SU-DHL-6 (cell line): ENCODE measurements around the gene GPRASP3.

ENCODE experiments used
- CTCF ChIP-seq: fragments of 200-600 bp; sonication (generic); IDR thresholded peaks from one replicate; pipeline ENCODE4 v1.5.1; 2017; ENCODE audit warnings: antibody characterized with exemption, mild to moderate bottlenecking, low read length, moderate library complexity; ENCODE audit not compliant: insufficient read depth, poor library complexity, severe bottlenecking
- EZH2phosphoT487 ChIP-seq: fragments of 200-600 bp; sonication (generic), shearing (Covaris generic); conservative IDR thresholded peaks from 2 replicates; pipeline ENCODE4 v1.6.1; 2018; ENCODE audit warnings: mild to moderate bottlenecking, antibody characterized with exemption, low read length, moderate library complexity, mixed read lengths

GRCh38 chrX:102711872-102712215, 8.7 kb upstream of the GPRASP3 start:
- TF ChIP-seq CTCF, result no peak
- TF ChIP-seq EZH2phosphoT487, result no peak
